Psoas muscle (tissue), 8 donors: ENCODE data around the gene PCBP3. TPM values are rescaled to one million over a fixed set of nuclear protein-coding genes. Genes with fewer than 3 reads are reported as not detected.

Experiments used
- ATAC-seq, 4 donors: fragments of 200-7000 bp; cut with Tn5 transposase; one replicate each; pipeline ENCODE4 v1.9.1; 2020; ENCODE audit warnings: moderate library complexity in 3 of 4, mild to moderate bottlenecking in 2 of 4
- DNase-seq, 2 donors: peaks; one replicate each; pipeline ENCODE4 v3.0.0-alpha.2; 2020
- H3K27ac ChIP-seq: fragments of 200-600 bp; one replicate; pipeline ENCODE4 v1.8.0; 2022
- H3K27me3 ChIP-seq, 3 donors: fragments of 200-600 bp in 1 of 3; one replicate each; pipeline versions ENCODE4 v1.6.1 to v1.8.0; 2013 to 2022; ENCODE audit warnings: low read length in 2 of 3, mild to moderate bottlenecking in 2 of 3, moderate library complexity in 1 of 3; ENCODE audit not compliant: insufficient read depth in 3 of 3
- H3K36me3 ChIP-seq, 2 donors: fragments of 200-600 bp in 1 of 2; one replicate each; pipeline versions ENCODE4 v1.6.1 to v1.8.0; 2013 to 2022; ENCODE audit warnings: low read depth in 1 of 2, mild to moderate bottlenecking in 1 of 2, moderate library complexity in 1 of 2; ENCODE audit not compliant: insufficient read depth in 1 of 2
- H3K4me1 ChIP-seq: fragments of 200-600 bp; one replicate; pipeline ENCODE4 v1.8.0; 2022
- H3K4me3 ChIP-seq: fragments of 200-600 bp; one replicate; pipeline ENCODE4 v1.8.0; 2022; ENCODE audit warnings: mild to moderate bottlenecking
- H3K9me3 ChIP-seq: fragments of 200-600 bp; one replicate; pipeline ENCODE4 v1.8.0; 2022
- CTCF ChIP-seq: fragments of 200-600 bp; IDR thresholded peaks from one replicate; pipeline ENCODE4 v1.8.0; 2022; ENCODE audit warnings: antibody characterized with exemption
- WGBS, 3 donors: extraction: QIAGEN DNeasy Blood & Tissue Kit; methylation state at CpG; one replicate each; pipeline versions ENCODE4 v1.1.6 to v1.1.7; 2013; 5-methylcytosine and 5-hydroxymethylcytosine counted together
- intact Hi-C, 2 donors: fragments of 100-400 bp; cut with DNase I; formaldehyde crosslinking; loops; one replicate each; pipeline versions ENCODE4 v1.11.0 to v1.14.2; 2022
- polyA plus RNA-seq, 3 donors: library from polyadenylated mRNA; stranded (reverse); fragments of 200-250 nt; gene quantifications; one replicate each; pipeline ENCODE4 v1.2.3, GENCODE V29; 2013
- total RNA-seq, 4 donors: library from RNA; stranded (reverse); fragmentation: NEBNext Ultra II Directional in 2 of 4; extraction: Animal tissue kit (Norgen Biotek cat#: 25700) in 2 of 4; gene quantifications; one replicate each; pipeline versions ENCODE4 v1.2.1 to v1.2.4, GENCODE V29; 2021 to 2023
- donor health status: healthy with polysubstance abuse.
- donor health status: DM: no; HTN: no; CAD: no; lungs with moderate emphysema.
- donor health status: Bipolar disorder and iron deficiency.
- donor health status: healthy.
- donor health status: DM: yes; HTN: yes; CAD: no.
- donor health status: DM: no; HTN: no; CAD: no.
- donor health status: DM: no; HTN: no; CAD: no.
- donor health status: DM: yes; HTN: yes; CAD: no.

Gene PCBP3
- total and polyA plus RNA-seq, 7 donors = 0.10 to 0.91 (median 0.33) TPM; not detected in 1

- Histone ChIP-seq H3K4me1 (no peaks in the 10 kb centered on the region), H3K9me3 (no peaks in the 10 kb centered on the region), H3K27me3 (peaks cover 0 to 33% (median 7%) of the 10 kb centered on the region in 3 donors), H3K4me3 (no peak overlapping the region), H3K36me3 (no peaks in the 10 kb centered on the region), H3K27ac (no peak overlapping the region)
- WGBS, 3 donors = 73 to 76% (median 76%) methylated on average over 16 of the region's 16 CpGs
- intact Hi-C loops = loop anchor here (5.0 to 10.0 kb wide), 2 partner anchors 264 to 527 kb away; no protein-coding TSS in a partner anchor
- ATAC-seq = no peak
- DNase-seq = peak in 1 of 2 donors; percentile 44
- no peak for TF ChIP-seq CTCF
These were observed 177.9 kb downstream of the PCBP3 start for GRCh38 chr21:45821315-45821962.

GRCh38 chr21:45821998-45822397 lies 178.5 kb downstream of the PCBP3 start:
- ATAC-seq = no peak
- H3K36me3 ChIP-seq = no peaks in the 10 kb centered on the region
- no peak overlapping the region for H3K27ac ChIP-seq
- H3K9me3 ChIP-seq = no peaks in the 10 kb centered on the region
- WGBS, 3 donors = 61 to 66% (median 65%) methylated on average over 9 of the region's 9 CpGs
- TF ChIP-seq CTCF = no peak
- H3K27me3 ChIP-seq = peaks cover 0 to 33% (median 7%) of the 10 kb centered on the region in 3 donors
- DNase-seq = no peak
- intact Hi-C loops = loop anchor here (5.0 to 10.0 kb wide), 2 partner anchors 265 to 527 kb away; no protein-coding TSS in a partner anchor
- H3K4me1 ChIP-seq = no peaks in the 10 kb centered on the region
- no peak overlapping the region for H3K4me3 ChIP-seq

- DNase-seq = no peak
- no peak for ATAC-seq
- Histone ChIP-seq H3K27ac (no peak overlapping the region), H3K4me1 (no peaks in the 10 kb centered on the region), H3K4me3 (no peak overlapping the region), H3K36me3 (no peaks in the 10 kb centered on the region), H3K27me3 (peaks cover 0 to 29% (median 7%) of the 10 kb centered on the region in 3 donors), H3K9me3 (no peaks in the 10 kb centered on the region)
- WGBS, 3 donors = 70 to 71% (median 70%) methylated on average over 9 of the region's 9 CpGs
- TF ChIP-seq CTCF = no peak
- intact Hi-C loops = loop anchor here (5.0 to 10.0 kb wide), 2 partner anchors 265 to 528 kb away; no protein-coding TSS in a partner anchor
These were observed 179.0 kb downstream of the PCBP3 start for GRCh38 chr21:45822429-45823099.

- H3K4me3 ChIP-seq = no peak overlapping the region
- WGBS, 3 donors = 41 to 67% (median 50%) methylated on average over 16 of the region's 16 CpGs
- H3K36me3 ChIP-seq = no peaks in the 10 kb centered on the region
- peaks cover 0 to 29% (median 8%) of the 10 kb centered on the region in 3 donors for H3K27me3 ChIP-seq
- TF ChIP-seq CTCF = no peak
- intact Hi-C loops = loop anchor here (5.0 to 10.0 kb wide), 2 partner anchors 266 to 528 kb away; no protein-coding TSS in a partner anchor
- DNase-seq (no peak), ATAC-seq (no peak)
- H3K27ac ChIP-seq = no peak overlapping the region
- H3K9me3 ChIP-seq = no peaks in the 10 kb centered on the region
- no peaks in the 10 kb centered on the region for H3K4me1 ChIP-seq
These were observed 179.7 kb downstream of the PCBP3 start for GRCh38 chr21:45823100-45823681.
